ENCODE data around the gene SLC10A6. TPM values are rescaled to one million over a fixed set of nuclear protein-coding genes. Genes with fewer than 3 reads are reported as not detected.

The SLC10A6 gene
- total RNA-seq: 0.05 TPM
- polyA plus RNA-seq: 0.16 TPM
- long read RNA-seq, donor 1: 0 reads
- long read RNA-seq, donor 2: 0 reads
- long read RNA-seq, donor 3: 0 reads
- long read RNA-seq, donor 4: 0 reads
- long read RNA-seq, donor 5: 0 reads
- long read RNA-seq, donor 6: 0 reads
- long read RNA-seq, donor 7: 0 reads
- long read RNA-seq, donor 8: 0 reads
- long read RNA-seq, donor 9: 0 reads
- long read RNA-seq, donor 10: 0 reads

GRCh38 chr4:86848732-86849619 is at the start of gene SLC10A6:
Gene SLC10A6 (minus strand): TSS chr4:86849384. CDS start chr4:86849115, 269 bp downstream.
- Histone ChIP-seq H3K27ac (ENCODE audit: low read depth in 1 of 2, low read length in 1 of 2) (no peak within 1 kb of the TSS), H3K27me3 (ENCODE audit: control insufficient read depth in 2 of 2, insufficient read depth in 1 of 2, low read length in 1 of 2) (no peaks in the 10 kb centered on the region), H3K4me1 (ENCODE audit: control insufficient read depth in 2 of 2, insufficient read depth in 2 of 2, low read length in 2 of 2) (no peaks in the 10 kb centered on the region), H3K36me3 (ENCODE audit: control insufficient read depth in 2 of 2, insufficient read depth in 2 of 2, low read length in 1 of 2) (no peaks in the 10 kb centered on the region), H3K4me3 (ENCODE audit: low read length in 2 of 2) (no peak within 1 kb of the TSS), H3K9me3 (ENCODE audit: control insufficient read depth in 2 of 2, insufficient read depth in 1 of 2, low read length in 1 of 2) (no peaks in the 10 kb centered on the region)
- 95% methylated on average over 11 of the region's 11 CpGs for WGBS
- no peak for DNase-seq (ENCODE audit: low read depth in 6 of 9, low spot score in 9 of 9)

- H3K27me3 ChIP-seq (ENCODE audit: control insufficient read depth in 2 of 2, insufficient read depth in 1 of 2, low read length in 1 of 2): no peaks in the 10 kb centered on the region
- H3K4me3 ChIP-seq (ENCODE audit: low read length in 2 of 2): no peak overlapping the region
- no peak for DNase-seq (ENCODE audit: low read depth in 6 of 9, low spot score in 9 of 9)
- H3K4me1 ChIP-seq (ENCODE audit: control insufficient read depth in 2 of 2, insufficient read depth in 2 of 2, low read length in 2 of 2): no peaks in the 10 kb centered on the region
- H3K9me3 ChIP-seq (ENCODE audit: control insufficient read depth in 2 of 2, insufficient read depth in 1 of 2, low read length in 1 of 2): no peaks in the 10 kb centered on the region
- no peaks in the 10 kb centered on the region for H3K36me3 ChIP-seq (ENCODE audit: control insufficient read depth in 2 of 2, insufficient read depth in 2 of 2, low read length in 1 of 2)
- H3K27ac ChIP-seq (ENCODE audit: low read depth in 1 of 2, low read length in 1 of 2): no peak overlapping the region
- WGBS: 99% methylated on average over 4 of the region's 4 CpGs
Observed at GRCh38 chr4:86898562-86898961, 49.4 kb upstream of the SLC10A6 start.

GRCh38 chr4:86896596-86896995 is 47.4 kb upstream of the SLC10A6 start:
- no peak for DNase-seq (ENCODE audit: low read depth in 6 of 9, low spot score in 9 of 9)
- H3K4me3 ChIP-seq (ENCODE audit: low read length in 2 of 2): no peak overlapping the region
- H3K9me3 ChIP-seq (ENCODE audit: control insufficient read depth in 2 of 2, insufficient read depth in 1 of 2, low read length in 1 of 2): no peaks in the 10 kb centered on the region
- H3K36me3 ChIP-seq (ENCODE audit: control insufficient read depth in 2 of 2, insufficient read depth in 2 of 2, low read length in 1 of 2): no peaks in the 10 kb centered on the region
- no peak overlapping the region for H3K27ac ChIP-seq (ENCODE audit: low read depth in 1 of 2, low read length in 1 of 2)
- H3K27me3 ChIP-seq (ENCODE audit: control insufficient read depth in 2 of 2, insufficient read depth in 1 of 2, low read length in 1 of 2): peaks cover 0 to 12% of the 10 kb centered on the region in 2 donors
- 96% methylated on average over 4 of the region's 4 CpGs for WGBS
- peaks cover 5 to 8% of the 10 kb centered on the region in 2 donors for H3K4me1 ChIP-seq (ENCODE audit: control insufficient read depth in 2 of 2, insufficient read depth in 2 of 2, low read length in 2 of 2)

GRCh38 chr4:86895692-86896488 is 46.7 kb upstream of the SLC10A6 start:
- H3K27ac ChIP-seq (ENCODE audit: low read depth in 1 of 2, low read length in 1 of 2): no peak overlapping the region

GRCh38 chr4:86894455-86894854 is 45.3 kb upstream of the SLC10A6 start:
- H3K27ac ChIP-seq (ENCODE audit: low read depth in 1 of 2, low read length in 1 of 2): no peak overlapping the region
- H3K4me1 ChIP-seq (ENCODE audit: control insufficient read depth in 2 of 2, insufficient read depth in 2 of 2, low read length in 2 of 2): peaks cover 5 to 8% of the 10 kb centered on the region in 2 donors
- no peak overlapping the region for H3K4me3 ChIP-seq (ENCODE audit: low read length in 2 of 2)
- H3K9me3 ChIP-seq (ENCODE audit: control insufficient read depth in 2 of 2, insufficient read depth in 1 of 2, low read length in 1 of 2): no peaks in the 10 kb centered on the region
- no peak for DNase-seq (ENCODE audit: low read depth in 6 of 9, low spot score in 9 of 9)
- H3K36me3 ChIP-seq (ENCODE audit: control insufficient read depth in 2 of 2, insufficient read depth in 2 of 2, low read length in 1 of 2): no peaks in the 10 kb centered on the region
- H3K27me3 ChIP-seq (ENCODE audit: control insufficient read depth in 2 of 2, insufficient read depth in 1 of 2, low read length in 1 of 2): peaks cover 0 to 13% of the 10 kb centered on the region in 2 donors

More at GRCh38 chr4:86895692-86896488, 46.7 kb upstream of the SLC10A6 start:
- Histone ChIP-seq H3K4me1 (ENCODE audit: control insufficient read depth in 2 of 2, insufficient read depth in 2 of 2, low read length in 2 of 2) (peaks cover 5 to 8% of the 10 kb centered on the region in 2 donors), H3K27me3 (ENCODE audit: control insufficient read depth in 2 of 2, insufficient read depth in 1 of 2, low read length in 1 of 2) (peaks cover 0 to 13% of the 10 kb centered on the region in 2 donors), H3K9me3 (ENCODE audit: control insufficient read depth in 2 of 2, insufficient read depth in 1 of 2, low read length in 1 of 2) (no peaks in the 10 kb centered on the region), H3K4me3 (ENCODE audit: low read length in 2 of 2) (no peak overlapping the region), H3K36me3 (ENCODE audit: control insufficient read depth in 2 of 2, insufficient read depth in 2 of 2, low read length in 1 of 2) (no peaks in the 10 kb centered on the region)
- WGBS: 85% methylated on average over 6 of the region's 6 CpGs
- DNase-seq (ENCODE audit: low read depth in 6 of 9, low spot score in 9 of 9): peak in 6 of 9 donors; percentile 36 to 82 (median 58)

- Histone ChIP-seq H3K4me1 (ENCODE audit: control insufficient read depth in 2 of 2, insufficient read depth in 2 of 2, low read length in 2 of 2) (peaks cover 5 to 8% of the 10 kb centered on the region in 2 donors), H3K27me3 (ENCODE audit: control insufficient read depth in 2 of 2, insufficient read depth in 1 of 2, low read length in 1 of 2) (peaks cover 0 to 13% of the 10 kb centered on the region in 2 donors), H3K4me3 (ENCODE audit: low read length in 2 of 2) (no peak overlapping the region), H3K27ac (ENCODE audit: low read depth in 1 of 2, low read length in 1 of 2) (no peak overlapping the region), H3K36me3 (ENCODE audit: control insufficient read depth in 2 of 2, insufficient read depth in 2 of 2, low read length in 1 of 2) (no peaks in the 10 kb centered on the region), H3K9me3 (ENCODE audit: control insufficient read depth in 2 of 2, insufficient read depth in 1 of 2, low read length in 1 of 2) (no peaks in the 10 kb centered on the region)
- no peak for DNase-seq (ENCODE audit: low read depth in 6 of 9, low spot score in 9 of 9)
- 98% methylated on average over 19 of the region's 19 CpGs for WGBS
Observed at GRCh38 chr4:86893136-86893535, 44.0 kb upstream of the SLC10A6 start.

GRCh38 chr4:86892636-86892960 is 43.4 kb upstream of the SLC10A6 start:
- H3K4me1 ChIP-seq (ENCODE audit: control insufficient read depth in 2 of 2, insufficient read depth in 2 of 2, low read length in 2 of 2): peaks cover 5 to 8% of the 10 kb centered on the region in 2 donors
- H3K27me3 ChIP-seq (ENCODE audit: control insufficient read depth in 2 of 2, insufficient read depth in 1 of 2, low read length in 1 of 2): peaks cover 0 to 13% of the 10 kb centered on the region in 2 donors
- DNase-seq (ENCODE audit: low read depth in 6 of 9, low spot score in 9 of 9): peak in 1 of 9 donors; percentile 13
- WGBS: 12% methylated on average over 13 of the region's 13 CpGs
- H3K27ac ChIP-seq (ENCODE audit: low read depth in 1 of 2, low read length in 1 of 2): peak overlapping the region in 1 of 2 donors; percentile 71
- H3K4me3 ChIP-seq (ENCODE audit: low read length in 2 of 2): peak overlapping the region; percentile 57 to 59
- no peaks in the 10 kb centered on the region for H3K36me3 ChIP-seq (ENCODE audit: control insufficient read depth in 2 of 2, insufficient read depth in 2 of 2, low read length in 1 of 2)
- H3K9me3 ChIP-seq (ENCODE audit: control insufficient read depth in 2 of 2, insufficient read depth in 1 of 2, low read length in 1 of 2): no peaks in the 10 kb centered on the region

- peaks cover 0 to 13% of the 10 kb centered on the region in 2 donors for H3K27me3 ChIP-seq (ENCODE audit: control insufficient read depth in 2 of 2, insufficient read depth in 1 of 2, low read length in 1 of 2)
- peak within 1 kb of the TSS in 1 of 2 donors; percentile 71 for H3K27ac ChIP-seq (ENCODE audit: low read depth in 1 of 2, low read length in 1 of 2)
- under 1% methylated on average over 84 of the region's 84 CpGs for WGBS
- H3K36me3 ChIP-seq (ENCODE audit: control insufficient read depth in 2 of 2, insufficient read depth in 2 of 2, low read length in 1 of 2): no peaks in the 10 kb centered on the region
- peak within 1 kb of the TSS; percentile 57 to 59 for H3K4me3 ChIP-seq (ENCODE audit: low read length in 2 of 2)
- DNase-seq (ENCODE audit: low read depth in 6 of 9, low spot score in 9 of 9): peak in 6 of 9 donors; percentile 46 to 79 (median 50)
- peaks cover 5 to 8% of the 10 kb centered on the region in 2 donors for H3K4me1 ChIP-seq (ENCODE audit: control insufficient read depth in 2 of 2, insufficient read depth in 2 of 2, low read length in 2 of 2)
- H3K9me3 ChIP-seq (ENCODE audit: control insufficient read depth in 2 of 2, insufficient read depth in 1 of 2, low read length in 1 of 2): no peaks in the 10 kb centered on the region
Observed at GRCh38 chr4:86891762-86892635, 42.8 kb upstream of the SLC10A6 start, which contains the start of gene C4orf36. Gene C4orf36 (minus strand): TSS chr4:86892422. CDS start chr4:86891520, 902 bp downstream.

Measured in thymus (tissue), 14 donors.